Hindlimb muscle (tissue), 1 donor: Measurements from ENCODE around the gene DCAF6. TPM values are rescaled to one million over a fixed set of nuclear protein-coding genes. Genes with fewer than 3 reads are reported as not detected.
"Not testable (repeated sequence)": the region's sequence is repeated elsewhere in the genome, so short reads cannot be mapped to it uniquely, and the experiment has no call there.

ENCODE experiments used
- DNase-seq: peaks from one replicate; pipeline ENCODE4 v3.0.0-alpha.2; 2013
- polyA plus RNA-seq: library from polyadenylated mRNA; unstranded; fragments of 120-200 nt; gene quantifications from one replicate; pipeline ENCODE4 v1.2.1, GENCODE V29; 2013; ENCODE audit not compliant: insufficient read length

Gene DCAF6
- polyA plus RNA-seq, 1 donor = 134 TPM

GRCh38 chr1:168031627-168032026 lies 95.1 kb downstream of the DCAF6 start:
- no peak for DNase-seq

DNA sequence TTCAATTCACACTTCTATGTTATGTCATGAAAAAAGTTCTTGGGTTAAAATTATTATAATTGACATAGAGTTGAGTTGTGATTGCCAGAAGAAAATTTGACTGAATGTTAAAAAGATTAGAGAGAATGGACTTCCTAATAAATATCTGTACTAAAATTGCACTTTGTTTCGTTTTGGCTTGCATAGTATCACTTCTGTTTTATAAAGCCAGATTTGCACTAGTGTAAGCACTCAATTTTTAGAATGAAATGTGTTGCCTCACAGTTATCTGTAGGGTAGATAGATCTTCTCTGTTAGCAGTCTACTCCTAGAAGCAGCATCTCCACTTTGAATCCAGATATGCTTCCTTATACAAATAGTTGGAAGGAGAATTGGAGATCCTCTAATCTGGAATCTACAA lies 95.5 kb downstream of the DCAF6 start:
- no peak for DNase-seq

DNA sequence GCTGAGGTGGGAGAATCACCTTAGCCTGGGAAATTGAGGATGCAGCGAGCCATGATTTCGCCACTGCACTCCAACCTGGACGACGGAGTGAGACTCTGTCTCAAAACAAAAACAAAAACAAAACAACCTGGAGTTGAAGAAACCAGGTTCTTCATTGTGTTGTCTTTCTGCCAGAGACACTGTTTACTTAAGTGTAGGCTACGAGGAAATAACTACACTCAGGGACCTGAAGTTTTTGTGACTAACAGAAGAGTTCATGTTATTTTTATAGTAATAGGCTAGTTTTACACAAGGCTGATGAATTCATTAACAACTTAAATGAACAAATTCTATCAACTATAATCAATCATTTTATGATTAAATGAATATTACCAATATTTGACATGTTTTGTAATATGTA lies 98.9 kb downstream of the DCAF6 start:
- DNase-seq = no peak

GRCh38 chr1:168042362-168042761 lies 105.9 kb downstream of the DCAF6 start:
- DNase-seq = no peak

DNA sequence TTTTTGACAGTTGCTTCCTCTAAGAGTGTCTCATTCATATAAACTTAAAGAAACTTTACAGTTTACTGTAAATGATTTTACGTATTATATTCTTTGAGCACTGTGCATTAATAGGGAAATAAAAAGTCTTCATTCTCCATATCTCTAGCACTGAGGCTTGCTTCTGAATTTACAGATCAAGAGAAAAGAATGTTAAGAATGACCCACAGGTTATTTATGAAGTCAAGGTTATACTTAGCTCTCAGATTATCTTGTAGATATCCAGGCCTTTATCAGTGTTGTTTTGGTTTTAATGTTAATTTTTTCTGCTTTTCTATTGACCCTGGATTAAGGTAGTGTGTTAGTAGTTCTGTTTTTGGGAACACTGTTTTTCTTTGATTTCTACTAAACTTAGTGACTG lies 108.8 kb downstream of the DCAF6 start:
- DNase-seq = no peak

GRCh38 chr1:168050307-168050706 lies 113.8 kb downstream of the DCAF6 start:
- no peak for DNase-seq

DNA sequence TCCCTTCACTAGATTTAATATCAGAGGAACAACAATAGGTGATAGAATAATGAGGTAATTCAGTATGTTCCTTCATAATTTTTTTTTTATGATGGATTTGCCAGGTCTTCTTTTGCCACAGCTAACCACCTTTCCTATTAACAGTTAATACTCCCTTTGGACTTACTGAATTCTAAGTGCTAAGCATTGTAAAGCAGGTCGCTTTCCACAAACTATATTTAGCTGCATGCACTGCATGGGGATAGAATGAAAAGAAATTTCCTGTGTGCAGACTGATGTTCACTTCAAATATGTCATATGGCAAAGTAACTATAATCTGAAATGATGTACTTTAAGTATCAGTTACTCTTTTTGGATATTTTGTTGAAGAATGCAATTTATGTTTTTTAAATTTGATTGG lies 114.4 kb downstream of the DCAF6 start:
- no peak for DNase-seq

DNA sequence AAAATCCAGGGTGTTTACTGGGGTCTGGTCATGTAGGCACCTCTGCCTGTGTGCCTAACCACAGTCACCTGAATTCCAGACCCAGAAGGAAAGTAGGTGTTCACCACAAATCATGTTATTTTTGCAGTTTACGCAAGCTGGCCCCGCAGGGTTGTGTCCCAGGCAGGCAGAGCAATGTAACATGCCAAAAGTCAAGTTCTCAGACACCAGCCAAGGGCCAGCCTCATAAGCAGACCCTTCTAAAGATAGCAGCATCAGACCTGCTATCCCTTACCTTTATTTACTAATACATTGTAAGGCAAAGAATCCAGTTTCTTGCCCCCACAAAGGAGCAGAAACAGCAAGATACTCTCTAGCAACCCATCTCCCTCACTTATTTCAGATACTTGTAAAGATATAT lies 117.2 kb downstream of the DCAF6 start:
- no peak for DNase-seq

DNA sequence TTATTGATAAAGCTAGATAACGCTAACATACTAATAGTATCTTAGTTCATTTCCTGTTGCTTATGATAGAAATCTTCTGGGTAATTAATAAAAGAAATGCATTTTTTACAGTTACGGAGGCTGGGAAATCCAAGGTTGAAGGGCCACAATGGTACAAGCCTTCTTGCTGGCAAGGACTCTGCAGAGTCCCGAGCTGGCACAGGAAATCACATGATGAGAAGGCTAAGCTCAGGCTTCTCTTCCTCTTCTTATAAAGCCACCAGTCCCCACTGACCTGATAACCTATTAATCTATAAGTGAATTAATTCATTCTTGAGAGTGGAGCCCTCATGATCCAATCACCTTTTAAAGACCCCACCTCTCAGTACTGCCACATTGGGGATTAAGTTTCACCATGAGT lies 117.6 kb downstream of the DCAF6 start:
- no peak for DNase-seq

DNA sequence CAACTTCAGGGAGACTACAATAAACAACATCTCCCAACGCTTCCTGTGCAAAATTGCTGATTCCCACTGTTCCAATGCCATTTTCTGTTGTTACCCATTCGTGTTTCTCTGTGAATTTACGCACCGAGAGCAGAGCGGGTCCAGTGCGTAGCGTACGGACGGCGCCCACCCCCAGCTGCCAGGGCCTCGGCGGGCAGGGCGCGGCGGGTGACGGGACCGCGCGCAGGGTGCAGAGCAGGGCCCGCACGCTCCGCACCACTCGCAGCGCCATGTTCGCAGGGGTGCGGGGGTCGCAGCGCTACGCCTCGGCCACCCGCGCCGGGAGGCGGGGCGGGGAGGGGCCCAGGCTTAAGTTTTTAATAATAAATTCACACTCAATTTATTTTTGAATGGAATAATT lies 119.7 kb downstream of the DCAF6 start:
- DNase-seq = not testable (repeated sequence)

- no peak for DNase-seq
Measured at GRCh38 chr1:168057355-168057754, 120.9 kb downstream of the DCAF6 start.

DNA sequence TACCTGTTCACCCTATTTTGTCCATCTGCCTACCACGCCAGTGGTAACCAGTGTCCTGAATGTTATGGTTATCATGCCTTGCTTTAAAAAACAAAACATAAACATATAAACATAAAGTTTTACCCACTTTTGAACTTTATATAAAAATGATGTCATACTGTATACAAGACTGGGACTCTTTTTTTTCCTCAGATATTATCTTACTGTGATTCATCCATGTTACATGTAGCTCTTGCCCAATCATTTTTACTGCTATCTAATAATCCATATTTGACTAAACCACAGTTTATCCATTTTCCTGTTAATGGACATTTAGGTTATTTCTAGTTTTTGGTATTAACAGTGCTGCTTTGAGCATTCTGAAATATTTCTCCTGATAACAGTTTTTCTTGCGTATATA lies 121.4 kb downstream of the DCAF6 start:
- no peak for DNase-seq

GRCh38 chr1:168064216-168064615 lies 127.7 kb downstream of the DCAF6 start:
- DNase-seq = no peak

GRCh38 chr1:168065506-168065905 lies 129.0 kb downstream of the DCAF6 start:
- DNase-seq = no peak

- no peak for DNase-seq
Measured at GRCh38 chr1:168069384-168069783, 132.9 kb downstream of the DCAF6 start.

DNA sequence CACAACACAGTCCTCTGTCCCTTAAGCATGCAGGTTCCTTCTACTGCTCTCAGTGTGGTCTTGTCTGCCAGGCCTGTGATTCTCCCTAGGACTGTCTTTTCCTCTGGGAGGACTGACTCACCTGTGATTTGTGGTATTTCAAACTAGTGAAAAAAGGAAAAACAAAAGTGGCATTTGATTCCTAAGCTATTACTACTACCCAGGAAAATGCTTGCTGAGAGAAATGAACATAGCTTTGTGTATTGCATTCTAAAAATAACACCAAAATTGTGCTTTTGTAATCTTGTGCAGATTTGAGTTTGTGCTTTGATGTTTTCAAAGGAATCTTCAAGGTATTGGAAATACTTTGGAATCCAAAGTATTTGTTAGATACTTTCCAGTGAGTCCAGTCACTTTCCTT lies 143.3 kb downstream of the DCAF6 start:
- DNase-seq = no peak

DNA sequence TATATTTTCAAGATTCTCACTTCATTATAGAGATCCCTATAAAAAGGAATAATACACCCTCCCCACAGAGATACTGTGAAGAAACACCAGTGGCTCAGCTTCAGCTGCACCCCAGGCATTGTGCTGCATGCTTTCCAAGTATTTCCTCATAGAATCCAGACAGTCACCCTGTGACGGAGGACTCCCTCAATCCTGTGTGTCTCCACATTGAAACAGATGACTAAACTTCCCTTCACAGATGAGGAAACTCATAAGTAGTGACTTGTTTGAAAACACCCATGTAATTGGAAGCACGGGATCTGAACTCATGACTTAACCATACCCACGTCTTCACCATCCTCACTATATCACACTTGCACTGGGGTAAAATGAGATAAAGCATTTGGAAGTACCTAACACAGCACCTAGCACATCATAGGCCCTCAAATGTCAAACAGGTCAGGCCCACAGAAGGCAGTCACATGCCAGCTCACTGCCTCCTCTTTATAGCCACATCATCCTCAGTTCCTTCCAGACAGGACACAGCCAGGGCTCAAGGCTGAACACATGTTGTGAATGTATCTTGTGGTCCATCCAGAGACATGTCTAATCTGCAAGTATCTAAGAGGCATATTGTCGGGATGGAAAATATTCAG lies 145.0 kb downstream of the DCAF6 start:
- DNase-seq = no peak

- DNase-seq = peak; percentile 55
Measured at GRCh38 chr1:168082008-168082876, 145.8 kb downstream of the DCAF6 start.

- no peak for DNase-seq
Measured at GRCh38 chr1:168083456-168084325, 147.2 kb downstream of the DCAF6 start.

DNA sequence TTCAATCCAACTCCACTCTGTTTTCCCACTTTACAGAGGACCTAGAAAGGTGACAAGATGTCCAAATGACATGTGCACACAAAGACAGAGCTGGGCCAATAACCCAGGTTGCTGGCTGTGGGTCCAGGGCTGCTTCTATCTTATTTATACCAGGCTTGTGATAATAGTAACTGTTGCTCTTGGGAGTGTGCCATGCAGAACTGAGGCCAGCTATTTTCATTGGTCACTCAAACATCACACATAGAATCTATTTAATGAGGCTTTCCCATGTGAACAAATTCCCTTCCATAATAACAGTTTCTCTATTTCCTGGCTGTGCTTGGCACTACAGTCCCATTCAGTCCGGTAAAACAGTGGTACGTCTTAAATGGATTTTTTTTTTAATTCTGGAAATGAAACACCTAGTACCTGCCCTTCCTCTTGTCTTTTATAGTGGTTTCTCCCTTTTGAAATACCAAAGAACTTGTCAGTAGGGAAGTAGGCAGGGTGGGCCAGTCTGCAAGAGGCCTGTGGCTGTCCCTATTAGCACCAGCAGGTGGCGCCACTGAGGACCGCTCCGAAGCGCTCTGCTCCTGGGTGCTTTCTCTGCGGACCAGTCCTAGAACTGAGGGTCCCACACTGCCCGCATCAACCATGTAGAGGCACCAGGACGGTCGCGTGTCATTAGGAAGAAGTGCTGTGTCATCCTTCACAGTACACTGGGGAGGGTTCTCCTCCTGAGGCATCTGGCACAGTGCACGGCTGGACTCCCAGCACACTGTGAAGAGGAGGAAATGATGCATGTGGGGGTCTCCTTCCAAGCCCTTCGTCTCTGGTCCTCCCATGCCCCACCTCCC lies 148.1 kb downstream of the DCAF6 start:
- DNase-seq = peak; percentile 58

DNA sequence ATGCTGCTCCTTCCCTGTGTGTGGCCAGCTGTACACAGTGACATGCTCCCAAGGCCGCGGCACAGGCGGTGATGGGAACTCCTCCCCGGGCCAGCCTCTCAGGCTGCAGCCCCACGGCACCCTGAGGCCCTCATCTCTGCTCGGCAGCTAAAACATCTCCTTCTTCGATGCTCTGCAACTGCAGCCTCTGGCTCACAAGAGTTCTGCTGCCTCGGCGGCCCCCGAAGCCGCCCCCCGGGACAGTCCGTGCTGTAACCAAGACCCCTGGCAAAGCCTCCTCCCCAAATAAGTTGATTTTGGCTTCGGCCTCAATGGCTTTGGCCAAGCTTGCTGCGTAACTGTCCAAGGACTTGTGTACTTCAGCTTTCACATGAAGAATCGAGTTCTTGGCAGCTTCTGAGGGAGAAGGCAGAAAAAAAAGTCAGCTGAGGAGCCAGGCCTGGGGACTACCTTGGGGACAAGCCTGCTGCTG lies 149.0 kb downstream of the DCAF6 start:
- peak; percentile 42 for DNase-seq

GRCh38 chr1:168086438-168086837 lies 150.0 kb downstream of the DCAF6 start:
- no peak for DNase-seq
